CD4-positive, alpha-beta memory T cell (primary cell): ENCODE data around the gene KLK2. TPM values are rescaled to one million over a fixed set of nuclear protein-coding genes. Genes with fewer than 3 reads are reported as not detected.

Experiments used
- CTCF ChIA-PET: fragments of 350-600 bp; sonication (Branson Sonifier 250); formaldehyde crosslinking; loops from one replicate; lab custom pipeline; 2021; ENCODE audit warnings: inconsistent platforms; ENCODE audit not compliant: partially characterized antibody; lab: Charles Lee
- POLR2A ChIA-PET: fragments of 350-600 bp; sonication (Branson Sonifier 250); formaldehyde crosslinking; loops from one replicate; lab custom pipeline; 2021; ENCODE audit not compliant: partially characterized antibody; lab: Charles Lee
- DNase-seq, 5 donors: peaks; one replicate each; pipeline versions ENCODE4 v3.0.0 to v3.0.0-alpha.2; 2020 to 2022; ENCODE audit warnings: mixed read lengths in 1 of 5
- H3K27ac ChIP-seq: one replicate; pipeline ENCODE4 v1.7.0; 2013; ENCODE audit warnings: low read depth, low read length
- H3K27me3 ChIP-seq: 2 replicates; pipeline ENCODE4 v1.7.0; 2013; ENCODE audit warnings: mild to moderate bottlenecking, low read length, moderate library complexity; ENCODE audit not compliant: insufficient read depth
- H3K36me3 ChIP-seq: 2 replicates; pipeline ENCODE4 v1.7.0; 2013; ENCODE audit warnings: mild to moderate bottlenecking, low read length, moderate library complexity; ENCODE audit not compliant: insufficient read depth
- H3K4me1 ChIP-seq: 2 replicates; pipeline ENCODE4 v1.7.0; 2013; ENCODE audit warnings: mild to moderate bottlenecking, low read length, moderate library complexity; ENCODE audit not compliant: insufficient read depth
- H3K4me3 ChIP-seq, 2 donors: one replicate each; pipeline ENCODE4 v1.7.0; 2013; ENCODE audit warnings: low read length in 2 of 2, mild to moderate bottlenecking in 1 of 2
- H3K9me3 ChIP-seq, 2 donors: one replicate each; pipeline ENCODE4 v1.7.0; 2013; ENCODE audit warnings: low read length in 2 of 2, control low read depth in 1 of 2; ENCODE audit not compliant: control insufficient read depth in 1 of 2
- H3K27ac Mint-ChIP-seq, 7 donors: one replicate each; pipeline ENCODE4 v1.8.0; 2020 to 2021; ENCODE audit warnings: mixed read lengths in 7 of 7, mild to moderate bottlenecking in 6 of 7, inconsistent platforms in 3 of 7, moderate library complexity in 3 of 7
- H3K27me3 Mint-ChIP-seq, 2 donors: one replicate each; pipeline ENCODE4 v1.8.0; 2020 to 2021; ENCODE audit warnings: mixed read lengths in 2 of 2
- H3K36me3 Mint-ChIP-seq, 2 donors: one replicate each; pipeline ENCODE4 v1.8.0; 2020 to 2021; ENCODE audit warnings: mixed read lengths in 2 of 2, inconsistent platforms in 1 of 2, mild to moderate bottlenecking in 1 of 2
- H3K4me1 Mint-ChIP-seq, 4 donors: one replicate each; pipeline ENCODE4 v1.8.0; 2020 to 2021; ENCODE audit warnings: mixed read lengths in 4 of 4, mild to moderate bottlenecking in 1 of 4
- H3K4me3 Mint-ChIP-seq, 8 donors: one replicate each; pipeline ENCODE4 v1.8.0; 2020 to 2021; ENCODE audit warnings: mixed read lengths in 8 of 8, mild to moderate bottlenecking in 7 of 8, moderate library complexity in 6 of 8, inconsistent platforms in 3 of 8
- H3K9me3 Mint-ChIP-seq, 8 donors: one replicate each; pipeline ENCODE4 v1.8.0; 2020 to 2021; ENCODE audit warnings: mixed read lengths in 8 of 8, mild to moderate bottlenecking in 5 of 8, inconsistent platforms in 3 of 8, moderate library complexity in 1 of 8
- intact Hi-C: fragments of 100-400 bp; cut with micrococcal nuclease; formaldehyde crosslinking; loops from one replicate; pipeline ENCODE4 v1.15.1; 2023
- polyA plus RNA-seq, 2 donors: library from polyadenylated mRNA; unstranded; fragments of 300-500 nt; fragmentation: Illumina TruSeq; gene quantifications; one replicate each; pipeline ENCODE4 v1.2.3, GENCODE V29; 2021
- total RNA-seq, 2 experiments: library from RNA; stranded (reverse); gene quantifications; one replicate each; pipeline ENCODE4 v1.2.3, GENCODE V29; 2021

Gene KLK2
- total and polyA plus RNA-seq, 4 experiments from 2014 or later, result not detected

DNA sequence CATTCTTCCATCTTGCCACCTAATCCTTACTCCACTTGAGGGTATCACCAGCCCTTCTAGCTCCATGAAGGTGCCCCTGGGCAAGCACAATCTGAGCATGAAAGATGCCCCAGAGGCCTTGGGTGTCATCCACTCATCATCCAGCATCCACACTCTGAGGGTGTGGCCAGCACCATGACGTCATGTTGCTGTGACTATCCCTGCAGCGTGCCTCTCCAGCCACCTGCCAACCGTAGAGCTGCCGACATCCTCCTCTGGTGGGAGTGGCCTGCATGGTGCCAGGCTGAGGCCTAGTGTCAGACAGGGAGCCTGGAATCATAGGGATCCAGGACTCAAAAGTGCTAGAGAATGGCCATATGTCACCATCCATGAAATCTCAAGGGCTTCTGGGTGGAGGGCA is 21.6 kb upstream of the KLK2 start:
- Mint-ChIP-seq H3K9me3 (peaks cover 0 to 2% (median 0%) of the 10 kb centered on the region in 8 donors), H3K27me3 (peaks cover 39 to 51% of the 10 kb centered on the region in 2 donors), H3K27ac (no peak overlapping the region), H3K4me3 (no peak overlapping the region), H3K4me1 (no peaks in the 10 kb centered on the region), H3K36me3 (no peaks in the 10 kb centered on the region)
- ChIA-PET POLR2A (no interaction called here), CTCF (no interaction called here)
- H3K36me3 ChIP-seq, result no peaks in the 10 kb centered on the region
- no peaks in the 10 kb centered on the region for H3K9me3 ChIP-seq
- no peaks in the 10 kb centered on the region for H3K4me1 ChIP-seq
- H3K27me3 ChIP-seq, result no peaks in the 10 kb centered on the region
- DNase-seq, result no peak
- H3K27ac ChIP-seq, result no peak overlapping the region
- intact Hi-C loops, result no loop called here
- H3K4me3 ChIP-seq, result no peak overlapping the region

DNA sequence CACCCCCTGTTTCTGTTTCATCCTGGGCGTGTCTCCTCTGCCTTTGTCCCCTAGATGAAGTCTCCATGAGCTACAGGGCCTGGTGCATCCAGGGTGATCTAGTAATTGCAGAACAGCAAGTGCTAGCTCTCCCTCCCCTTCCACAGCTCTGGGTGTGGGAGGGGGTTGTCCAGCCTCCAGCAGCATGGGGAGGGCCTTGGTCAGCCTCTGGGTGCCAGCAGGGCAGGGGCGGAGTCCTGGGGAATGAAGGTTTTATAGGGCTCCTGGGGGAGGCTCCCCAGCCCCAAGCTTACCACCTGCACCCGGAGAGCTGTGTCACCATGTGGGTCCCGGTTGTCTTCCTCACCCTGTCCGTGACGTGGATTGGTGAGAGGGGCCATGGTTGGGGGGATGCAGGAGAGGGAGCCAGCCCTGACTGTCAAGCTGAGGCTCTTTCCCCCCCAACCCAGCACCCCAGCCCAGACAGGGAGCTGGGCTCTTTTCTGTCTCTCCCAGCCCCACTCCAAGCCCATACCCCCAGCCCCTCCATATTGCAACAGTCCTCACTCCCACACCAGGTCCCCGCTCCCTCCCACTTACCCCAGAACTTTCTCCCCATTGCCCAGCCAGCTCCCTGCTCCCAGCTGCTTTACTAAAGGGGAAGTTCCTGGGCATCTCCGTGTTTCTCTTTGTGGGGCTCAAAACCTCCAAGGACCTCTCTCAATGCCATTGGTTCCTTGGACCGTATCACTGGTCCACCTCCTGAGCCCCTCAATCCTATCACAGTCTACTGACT is 18.4 kb upstream of the KLK2 start, which contains the start of gene KLK3:
Gene KLK3 (plus strand): TSS at position 280 of the 775 bp plus-strand sequence. CDS start 41 bp downstream, at position 321.
- peak within 1 kb of the TSS in 1 of 7 donors; percentile 7 for H3K27ac Mint-ChIP-seq
- H3K9me3 Mint-ChIP-seq, result peaks cover 0 to 1% (median 0%) of the 10 kb centered on the region in 8 donors
- H3K4me3 Mint-ChIP-seq, result no peak within 1 kb of the TSS
- no peak for DNase-seq
- intact Hi-C loops, result no loop called here
- no peaks in the 10 kb centered on the region for H3K4me1 Mint-ChIP-seq
- POLR2A ChIA-PET, result no interaction called here
- H3K27me3 Mint-ChIP-seq, result peaks cover 41 to 54% of the 10 kb centered on the region in 2 donors
- no peaks in the 10 kb centered on the region for H3K36me3 ChIP-seq
- CTCF ChIA-PET, result no interaction called here
- H3K27me3 ChIP-seq, result no peaks in the 10 kb centered on the region
- no peaks in the 10 kb centered on the region for H3K36me3 Mint-ChIP-seq
- no peaks in the 10 kb centered on the region for H3K9me3 ChIP-seq
- H3K4me3 ChIP-seq, result no peak within 1 kb of the TSS
- H3K4me1 ChIP-seq, result no peaks in the 10 kb centered on the region
- no peak within 1 kb of the TSS for H3K27ac ChIP-seq

DNA sequence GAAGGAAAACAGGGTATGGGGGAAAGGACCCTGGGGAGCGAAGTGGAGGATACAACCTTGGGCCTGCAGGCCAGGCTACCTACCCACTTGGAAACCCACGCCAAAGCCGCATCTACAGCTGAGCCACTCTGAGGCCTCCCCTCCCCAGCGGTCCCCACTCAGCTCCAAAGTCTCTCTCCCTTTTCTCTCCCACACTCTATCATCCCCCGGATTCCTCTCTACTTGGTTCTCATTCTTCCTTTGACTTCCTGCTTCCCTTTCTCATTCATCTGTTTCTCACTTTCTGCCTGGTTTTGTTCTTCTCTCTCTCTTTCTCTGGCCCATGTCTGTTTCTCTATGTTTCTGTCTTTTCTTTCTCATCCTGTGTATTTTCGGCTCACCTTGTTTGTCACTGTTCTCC is 15.9 kb upstream of the KLK2 start:
- intact Hi-C loops, result no loop called here
- Mint-ChIP-seq H3K36me3 (no peaks in the 10 kb centered on the region), H3K27ac (no peak overlapping the region), H3K4me3 (no peak overlapping the region), H3K9me3 (peaks cover 0 to 20% (median 8%) of the 10 kb centered on the region in 8 donors), H3K4me1 (no peaks in the 10 kb centered on the region), H3K27me3 (peaks cover 37 to 40% of the 10 kb centered on the region in 2 donors)
- no peak overlapping the region for H3K27ac ChIP-seq
- no peak for DNase-seq
- H3K36me3 ChIP-seq, result no peaks in the 10 kb centered on the region
- no peak overlapping the region for H3K4me3 ChIP-seq
- ChIA-PET CTCF (no interaction called here), POLR2A (no interaction called here)
- H3K9me3 ChIP-seq, result no peaks in the 10 kb centered on the region
- H3K27me3 ChIP-seq, result peaks cover 6% of the 10 kb centered on the region
- H3K4me1 ChIP-seq, result no peaks in the 10 kb centered on the region

DNA sequence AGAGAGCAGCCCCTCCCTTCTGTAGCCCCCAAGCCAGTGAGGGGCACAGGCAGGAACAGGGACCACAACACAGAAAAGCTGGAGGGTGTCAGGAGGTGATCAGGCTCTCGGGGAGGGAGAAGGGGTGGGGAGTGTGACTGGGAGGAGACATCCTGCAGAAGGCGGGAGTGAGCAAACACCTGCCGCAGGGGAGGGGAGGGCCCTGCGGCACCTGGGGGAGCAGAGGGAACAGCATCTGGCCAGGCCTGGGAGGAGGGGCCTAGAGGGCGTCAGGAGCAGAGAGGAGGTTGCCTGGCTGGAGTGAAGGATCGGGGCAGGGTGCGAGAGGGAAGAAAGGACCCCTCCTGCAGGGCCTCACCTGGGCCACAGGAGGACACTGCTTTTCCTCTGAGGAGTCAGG is 14.4 kb upstream of the KLK2 start:
- Histone ChIP-seq H3K27me3 (peaks cover 6% of the 10 kb centered on the region), H3K9me3 (no peaks in the 10 kb centered on the region), H3K27ac (no peak overlapping the region), H3K4me3 (no peak overlapping the region), H3K4me1 (no peaks in the 10 kb centered on the region), H3K36me3 (no peaks in the 10 kb centered on the region)
- Mint-ChIP-seq H3K36me3 (no peaks in the 10 kb centered on the region), H3K27ac (no peak overlapping the region), H3K9me3 (peaks cover 0 to 20% (median 8%) of the 10 kb centered on the region in 8 donors), H3K27me3 (peaks cover 37 to 40% of the 10 kb centered on the region in 2 donors), H3K4me3 (no peak overlapping the region), H3K4me1 (no peaks in the 10 kb centered on the region)
- ChIA-PET POLR2A (no interaction called here), CTCF (no interaction called here)
- intact Hi-C loops, result no loop called here
- DNase-seq, result no peak

DNA sequence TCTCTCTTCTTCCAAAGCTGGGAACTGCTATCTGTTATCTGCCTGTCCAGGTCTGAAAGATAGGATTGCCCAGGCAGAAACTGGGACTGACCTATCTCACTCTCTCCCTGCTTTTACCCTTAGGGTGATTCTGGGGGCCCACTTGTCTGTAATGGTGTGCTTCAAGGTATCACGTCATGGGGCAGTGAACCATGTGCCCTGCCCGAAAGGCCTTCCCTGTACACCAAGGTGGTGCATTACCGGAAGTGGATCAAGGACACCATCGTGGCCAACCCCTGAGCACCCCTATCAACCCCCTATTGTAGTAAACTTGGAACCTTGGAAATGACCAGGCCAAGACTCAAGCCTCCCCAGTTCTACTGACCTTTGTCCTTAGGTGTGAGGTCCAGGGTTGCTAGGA is 13.4 kb upstream of the KLK2 start:
- H3K27me3 ChIP-seq, result peaks cover 6% of the 10 kb centered on the region
- no peak overlapping the region for H3K27ac ChIP-seq
- no peaks in the 10 kb centered on the region for H3K9me3 ChIP-seq
- POLR2A ChIA-PET, result no interaction called here
- Mint-ChIP-seq H3K36me3 (no peaks in the 10 kb centered on the region), H3K4me3 (no peak overlapping the region), H3K27ac (peak overlapping the region in 1 of 7 donors; percentile 11), H3K9me3 (peaks cover 0 to 20% (median 8%) of the 10 kb centered on the region in 8 donors), H3K27me3 (peaks cover 33 to 35% of the 10 kb centered on the region in 2 donors), H3K4me1 (no peaks in the 10 kb centered on the region)
- intact Hi-C loops, result no loop called here
- no peaks in the 10 kb centered on the region for H3K36me3 ChIP-seq
- H3K4me3 ChIP-seq, result no peak overlapping the region
- no peak for DNase-seq
- CTCF ChIA-PET, result no interaction called here
- no peaks in the 10 kb centered on the region for H3K4me1 ChIP-seq

DNA sequence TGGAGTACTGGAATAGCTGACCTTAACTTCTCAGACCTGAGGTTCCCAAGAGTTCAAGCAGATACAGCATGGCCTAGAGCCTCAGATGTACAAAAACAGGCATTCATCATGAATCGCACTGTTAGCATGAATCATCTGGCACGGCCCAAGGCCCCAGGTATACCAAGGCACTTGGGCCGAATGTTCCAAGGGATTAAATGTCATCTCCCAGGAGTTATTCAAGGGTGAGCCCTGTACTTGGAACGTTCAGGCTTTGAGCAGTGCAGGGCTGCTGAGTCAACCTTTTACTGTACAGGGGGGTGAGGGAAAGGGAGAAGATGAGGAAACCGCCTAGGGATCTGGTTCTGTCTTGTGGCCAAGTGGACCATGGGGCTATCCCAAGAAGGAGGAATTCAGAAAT is 12.2 kb upstream of the KLK2 start:
- peaks cover 0 to 20% (median 8%) of the 10 kb centered on the region in 8 donors for H3K9me3 Mint-ChIP-seq
- POLR2A ChIA-PET, result no interaction called here
- Histone ChIP-seq H3K27me3 (peaks cover 6% of the 10 kb centered on the region), H3K27ac (no peak overlapping the region), H3K4me1 (no peaks in the 10 kb centered on the region), H3K9me3 (no peaks in the 10 kb centered on the region), H3K4me3 (no peak overlapping the region), H3K36me3 (no peaks in the 10 kb centered on the region)
- peaks cover 24 to 27% of the 10 kb centered on the region in 2 donors for H3K27me3 Mint-ChIP-seq
- H3K4me3 Mint-ChIP-seq, result no peak overlapping the region
- H3K27ac Mint-ChIP-seq, result no peak overlapping the region
- H3K36me3 Mint-ChIP-seq, result no peaks in the 10 kb centered on the region
- DNase-seq, result no peak
- H3K4me1 Mint-ChIP-seq, result no peaks in the 10 kb centered on the region
- intact Hi-C loops, result no loop called here
- CTCF ChIA-PET, result no interaction called here

DNA sequence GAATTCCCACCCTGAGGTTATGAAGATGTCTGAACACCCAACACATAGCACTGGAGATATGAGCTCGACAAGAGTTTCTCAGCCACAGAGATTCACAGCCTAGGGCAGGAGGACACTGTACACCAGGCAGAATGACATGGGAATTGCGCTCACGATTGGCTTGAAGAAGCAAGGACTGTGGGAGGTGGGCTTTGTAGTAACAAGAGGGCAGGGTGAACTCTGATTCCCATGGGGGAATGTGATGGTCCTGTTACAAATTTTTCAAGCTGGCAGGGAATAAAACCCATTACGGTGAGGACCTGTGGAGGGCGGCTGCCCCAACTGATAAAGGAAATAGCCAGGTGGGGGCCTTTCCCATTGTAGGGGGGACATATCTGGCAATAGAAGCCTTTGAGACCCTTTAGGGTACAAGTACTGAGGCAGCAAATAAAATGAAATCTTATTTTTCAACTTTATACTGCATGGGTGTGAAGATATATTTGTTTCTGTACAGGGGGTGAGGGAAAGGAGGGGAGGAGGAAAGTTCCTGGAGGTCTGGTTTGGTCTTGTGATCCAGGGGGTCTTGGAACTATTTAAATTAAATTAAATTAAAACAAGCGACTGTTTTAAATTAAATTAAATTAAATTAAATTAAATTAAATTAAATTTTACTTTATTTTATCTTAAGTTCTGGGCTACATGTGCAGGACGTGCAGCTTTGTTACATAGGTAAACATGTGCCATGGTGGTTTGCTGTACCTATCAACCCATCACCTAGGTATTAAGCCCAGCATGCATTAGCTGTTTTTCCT is 11.5 kb upstream of the KLK2 start:
- Histone ChIP-seq H3K27me3 (peaks cover 6% of the 10 kb centered on the region), H3K4me3 (no peak overlapping the region), H3K36me3 (no peaks in the 10 kb centered on the region), H3K4me1 (no peaks in the 10 kb centered on the region), H3K9me3 (no peaks in the 10 kb centered on the region), H3K27ac (no peak overlapping the region)
- no peak overlapping the region for H3K27ac Mint-ChIP-seq
- no peaks in the 10 kb centered on the region for H3K36me3 Mint-ChIP-seq
- ChIA-PET POLR2A (no interaction called here), CTCF (no interaction called here)
- H3K4me3 Mint-ChIP-seq, result no peak overlapping the region
- peaks cover 0 to 20% (median 8%) of the 10 kb centered on the region in 8 donors for H3K9me3 Mint-ChIP-seq
- DNase-seq, result no peak
- intact Hi-C loops, result no loop called here
- H3K4me1 Mint-ChIP-seq, result no peaks in the 10 kb centered on the region
- H3K27me3 Mint-ChIP-seq, result peaks cover 20 to 26% of the 10 kb centered on the region in 2 donors
